Measurements from ENCODE around the gene MAPK8IP3. TPM values are rescaled to one million over a fixed set of nuclear protein-coding genes. Genes with fewer than 3 reads are reported as not detected.

Gene MAPK8IP3
- 10 to 100 TPM; 47.2 to 91.9 (median 57.6) TPM for polyA plus RNA-seq (ENCODE audit: insufficient read length in 3 of 3)
- long read RNA-seq, donor 1, full-length matches to known transcripts = 5 of 24 reads
- long read RNA-seq, donor 1, partial matches to known transcripts = 19 of 24 reads
- long read RNA-seq, donor 1, other reads (novel, unspliced or antisense) = 0 of 24 reads
- long read RNA-seq, donor 2, partial matches to known transcripts = 0 of 2 reads
- long read RNA-seq, donor 2, other reads (novel, unspliced or antisense) = 0 of 2 reads
- long read RNA-seq, donor 3, full-length matches to known transcripts = 5 of 278 reads
- long read RNA-seq, donor 3, partial matches to known transcripts = 59 of 278 reads
- long read RNA-seq, donor 3, other reads (novel, unspliced or antisense) = 214 of 278 reads
- long read RNA-seq, donor 4, full-length matches to known transcripts = 9 of 50 reads
- long read RNA-seq, donor 4, partial matches to known transcripts = 35 of 50 reads
- long read RNA-seq, donor 4, other reads (novel, unspliced or antisense) = 6 of 50 reads
- long read RNA-seq, donor 5 = 0 reads
- long read RNA-seq, donor 6, full-length matches to known transcripts = 7 of 40 reads
- long read RNA-seq, donor 6, partial matches to known transcripts = 33 of 40 reads
- long read RNA-seq, donor 6, other reads (novel, unspliced or antisense) = 0 of 40 reads
- long read RNA-seq, donor 7, full-length matches to known transcripts = 3 of 3 reads
- long read RNA-seq, donor 7, partial matches to known transcripts = 0 of 3 reads
- long read RNA-seq, donor 7, other reads (novel, unspliced or antisense) = 0 of 3 reads
- long read RNA-seq, donor 8 = 0 reads
- long read RNA-seq, donor 9, full-length matches to known transcripts = 2 of 7 reads
- long read RNA-seq, donor 9, partial matches to known transcripts = 5 of 7 reads
- long read RNA-seq, donor 9, other reads (novel, unspliced or antisense) = 0 of 7 reads
- long read RNA-seq, donor 10, full-length matches to known transcripts = 4 of 12 reads
- long read RNA-seq, donor 10, partial matches to known transcripts = 8 of 12 reads
- long read RNA-seq, donor 10, other reads (novel, unspliced or antisense) = 0 of 12 reads
- long read RNA-seq, donor 11, full-length matches to known transcripts = 2 of 10 reads
- long read RNA-seq, donor 11, partial matches to known transcripts = 8 of 10 reads
- long read RNA-seq, donor 11, other reads (novel, unspliced or antisense) = 0 of 10 reads
- long read RNA-seq, donor 12, full-length matches to known transcripts = 1 of 6 reads
- long read RNA-seq, donor 12, partial matches to known transcripts = 5 of 6 reads
- long read RNA-seq, donor 12, other reads (novel, unspliced or antisense) = 0 of 6 reads
- long read RNA-seq, donor 13 = 0 reads
- long read RNA-seq, donor 14, full-length matches to known transcripts = 1 of 1 reads
- long read RNA-seq, donor 14, partial matches to known transcripts = 0 of 1 reads
- long read RNA-seq, donor 14, other reads (novel, unspliced or antisense) = 0 of 1 reads
- long read RNA-seq, donor 15, full-length matches to known transcripts = 2 of 2 reads
- long read RNA-seq, donor 15, partial matches to known transcripts = 0 of 2 reads
- long read RNA-seq, donor 15, other reads (novel, unspliced or antisense) = 0 of 2 reads
- long read RNA-seq, donor 16, full-length matches to known transcripts = 13 of 59 reads
- long read RNA-seq, donor 16, partial matches to known transcripts = 46 of 59 reads
- long read RNA-seq, donor 16, other reads (novel, unspliced or antisense) = 0 of 59 reads

- peak; percentile 70 to 95 (median 87) for DNase-seq (ENCODE audit: extremely low read depth in 1 of 11, low read depth in 9 of 11, low spot score in 4 of 11)
Observed at GRCh38 chr16:1705688-1706385, at the start of gene MAPK8IP3. MAPK8IP3 (plus strand) TSS chr16:1706195; CDS start chr16:1706340, 145 bp downstream.

GRCh38 chr16:1656808-1657617, 49.0 kb upstream of the MAPK8IP3 start:
- no peak for DNase-seq (ENCODE audit: extremely low read depth in 1 of 11, low read depth in 9 of 11, low spot score in 4 of 11)

- DNase-seq (ENCODE audit: extremely low read depth in 1 of 11, low read depth in 9 of 11, low spot score in 4 of 11) = no peak
Observed at GRCh38 chr16:1657841-1658240, 48.2 kb upstream of the MAPK8IP3 start.

- no peak for DNase-seq (ENCODE audit: extremely low read depth in 1 of 11, low read depth in 9 of 11, low spot score in 4 of 11)
Observed at GRCh38 chr16:1659031-1659430, 47.0 kb upstream of the MAPK8IP3 start.

GRCh38 chr16:1661826-1662225, 44.2 kb upstream of the MAPK8IP3 start:
- no peak for DNase-seq (ENCODE audit: extremely low read depth in 1 of 11, low read depth in 9 of 11, low spot score in 4 of 11)

- DNase-seq (ENCODE audit: extremely low read depth in 1 of 11, low read depth in 9 of 11, low spot score in 4 of 11) = no peak
Observed at GRCh38 chr16:1662543-1662942, 43.5 kb upstream of the MAPK8IP3 start.

- DNase-seq (ENCODE audit: extremely low read depth in 1 of 11, low read depth in 9 of 11, low spot score in 4 of 11) = no peak
Observed at GRCh38 chr16:1665829-1666228, 40.2 kb upstream of the MAPK8IP3 start.

- no peak for DNase-seq (ENCODE audit: extremely low read depth in 1 of 11, low read depth in 9 of 11, low spot score in 4 of 11)
Observed at GRCh38 chr16:1666316-1666715, 39.7 kb upstream of the MAPK8IP3 start.

- DNase-seq (ENCODE audit: extremely low read depth in 1 of 11, low read depth in 9 of 11, low spot score in 4 of 11) = no peak
Observed at GRCh38 chr16:1667271-1667670, 38.7 kb upstream of the MAPK8IP3 start.

- DNase-seq (ENCODE audit: extremely low read depth in 1 of 11, low read depth in 9 of 11, low spot score in 4 of 11) = no peak
Observed at GRCh38 chr16:1667916-1668315, 38.1 kb upstream of the MAPK8IP3 start.

GRCh38 chr16:1668612-1669319, 37.2 kb upstream of the MAPK8IP3 start:
- no peak for DNase-seq (ENCODE audit: extremely low read depth in 1 of 11, low read depth in 9 of 11, low spot score in 4 of 11)

- no peak for DNase-seq (ENCODE audit: extremely low read depth in 1 of 11, low read depth in 9 of 11, low spot score in 4 of 11)
Observed at GRCh38 chr16:1669698-1670097, 36.3 kb upstream of the MAPK8IP3 start.

- DNase-seq (ENCODE audit: extremely low read depth in 1 of 11, low read depth in 9 of 11, low spot score in 4 of 11) = no peak
Observed at GRCh38 chr16:1670371-1670770, 35.6 kb upstream of the MAPK8IP3 start.

GRCh38 chr16:1670866-1671265, 35.1 kb upstream of the MAPK8IP3 start:
- no peak for DNase-seq (ENCODE audit: extremely low read depth in 1 of 11, low read depth in 9 of 11, low spot score in 4 of 11)

GRCh38 chr16:1673424-1674151, 32.4 kb upstream of the MAPK8IP3 start:
- DNase-seq (ENCODE audit: extremely low read depth in 1 of 11, low read depth in 9 of 11, low spot score in 4 of 11) = no peak

- no peak for DNase-seq (ENCODE audit: extremely low read depth in 1 of 11, low read depth in 9 of 11, low spot score in 4 of 11)
Observed at GRCh38 chr16:1674306-1674705, 31.7 kb upstream of the MAPK8IP3 start.
